KMS-11 (cell line): ENCODE results near the gene GRIP1.

Experiments
- H2AFZ ChIP-seq: fragments of 200-600 bp; sonication (generic); 2 replicates; pipeline ENCODE4 v1.6.1; 2016; ENCODE audit warnings: antibody characterized with exemption, mixed run types, low read depth
- H3K27ac ChIP-seq: fragments of 200-600 bp; sonication (generic); 2 replicates; pipeline ENCODE4 v1.6.1; 2016; ENCODE audit warnings: mild to moderate bottlenecking, mixed run types
- H3K27me3 ChIP-seq: fragments of 200-600 bp; sonication (generic); 2 replicates; pipeline ENCODE4 v1.6.1; 2017; ENCODE audit warnings: mild to moderate bottlenecking, low read depth, mixed run types, moderate library complexity; ENCODE audit not compliant: insufficient read depth
- H3K36me3 ChIP-seq: fragments of 200-600 bp; sonication (generic); 2 replicates; pipeline ENCODE4 v1.6.1; 2017; ENCODE audit warnings: mild to moderate bottlenecking, mixed run types; ENCODE audit not compliant: insufficient read depth
- H3K4me1 ChIP-seq: fragments of 200-600 bp; sonication (generic); 2 replicates; pipeline ENCODE4 v1.6.1; 2016; ENCODE audit warnings: mild to moderate bottlenecking, low read depth, mixed run types; ENCODE audit not compliant: poor library complexity, severe bottlenecking
- H3K4me2 ChIP-seq: fragments of 200-600 bp; sonication (generic); 2 replicates; pipeline ENCODE4 v1.7.0; 2016; ENCODE audit warnings: mild to moderate bottlenecking, mixed run types
- H3K4me3 ChIP-seq: fragments of 200-600 bp; sonication (generic); IDR thresholded peaks from 2 replicates; pipeline ENCODE4 v1.6.1; 2017; ENCODE audit warnings: low read depth, low read length, mixed read lengths; ENCODE audit not compliant: insufficient read depth
- H3K79me2 ChIP-seq: fragments of 200-600 bp; sonication (generic); 2 replicates; pipeline ENCODE4 v1.6.1; 2016; ENCODE audit warnings: low read depth, mixed run types; ENCODE audit not compliant: insufficient read depth
- H3K9ac ChIP-seq: fragments of 200-600 bp; sonication (generic); 2 replicates; pipeline ENCODE4 v1.6.1; 2016; ENCODE audit warnings: mild to moderate bottlenecking, mixed run types
- H4K20me1 ChIP-seq: fragments of 200-600 bp; sonication (generic); 2 replicates; pipeline ENCODE4 v1.6.1; 2016; ENCODE audit warnings: mild to moderate bottlenecking, mixed run types; ENCODE audit not compliant: insufficient read depth
- TF ChIP-seq, protein P1 (sequence below): fragments of 200-600 bp; sonication (generic); conservative IDR thresholded peaks from 2 replicates; pipeline ENCODE4 v1.6.1; 2017; ENCODE audit warnings: low read depth, mild to moderate bottlenecking, antibody characterized with exemption, low read length, moderate library complexity, mixed read lengths

GRIP1 gene

DNA sequence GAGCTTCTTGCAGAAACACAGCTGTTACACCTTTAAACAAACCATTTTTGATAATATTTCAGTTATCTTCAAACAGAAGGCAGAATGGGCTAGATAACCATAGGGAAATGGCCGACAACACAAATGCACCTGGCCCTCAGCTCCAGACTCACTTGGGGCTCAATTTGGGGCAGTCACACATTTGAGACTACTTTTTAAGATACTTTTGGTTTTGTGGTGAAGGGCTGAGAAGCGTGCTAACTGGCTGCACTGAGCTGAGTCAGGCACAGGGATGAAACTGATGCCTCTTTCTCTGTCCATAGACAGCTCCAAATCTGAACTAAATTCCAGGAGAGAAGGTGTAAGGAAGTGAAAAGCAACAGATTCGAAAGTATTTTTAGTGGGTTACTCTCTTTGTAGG, 18.5 kb upstream of the GRIP1 start:
- H3K4me2 ChIP-seq: peak overlapping the region; percentile 75
- peak overlapping the region; percentile 16 for H2AFZ ChIP-seq

DNA sequence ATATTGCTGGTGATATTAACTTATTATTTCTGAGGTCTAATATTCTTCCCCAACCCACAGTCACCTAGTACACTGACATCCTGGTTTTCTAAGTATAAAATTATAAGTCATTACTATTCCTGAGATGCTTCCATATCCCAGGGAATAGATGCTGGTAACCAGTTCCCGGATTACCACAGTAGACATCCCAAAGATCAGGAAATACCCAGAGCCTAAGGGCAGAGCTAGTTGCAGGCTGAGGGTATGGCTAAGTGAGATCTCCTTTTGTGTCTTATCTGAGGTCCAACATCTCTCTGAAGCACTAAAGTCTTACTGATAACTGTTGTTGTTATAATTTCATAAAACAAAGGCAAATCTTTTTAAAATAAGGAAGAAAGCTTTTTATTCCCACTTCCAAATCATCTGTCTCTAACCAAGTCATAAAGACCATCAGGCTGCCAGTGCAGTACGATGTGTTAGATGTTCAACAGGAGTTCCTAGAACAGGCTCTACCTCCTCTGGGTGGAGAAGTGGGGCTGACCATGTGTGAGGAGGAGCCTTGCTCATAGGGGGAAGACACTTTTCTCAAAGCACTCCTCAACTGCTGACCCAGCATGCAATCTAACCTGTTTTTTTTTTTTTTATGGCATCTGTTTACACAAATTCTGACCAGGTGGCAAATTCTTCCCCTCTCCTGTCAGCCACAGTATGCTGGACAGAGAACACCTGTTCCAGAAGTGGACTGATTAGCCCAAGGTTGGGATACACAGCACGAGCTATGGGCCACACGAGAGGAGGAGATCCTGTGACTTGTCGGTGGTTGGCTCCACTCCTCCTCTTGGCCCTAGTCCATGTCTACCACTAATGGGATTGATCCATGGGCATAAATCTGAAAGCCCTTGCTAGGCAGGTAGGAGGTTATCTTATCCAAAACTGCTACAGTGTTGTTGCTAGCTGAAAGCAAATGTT, 16.1 kb upstream of the GRIP1 start:
- H3K27me3 ChIP-seq: no peaks in the 10 kb centered on the region
- no peak overlapping the region for H3K27ac ChIP-seq
- H3K4me2 ChIP-seq: peak overlapping the region; percentile 34
- peaks cover 61% of the 10 kb centered on the region for H3K4me1 ChIP-seq
- peak overlapping the region; percentile 8; the same call in 1 of the 2 replicates for H2AFZ ChIP-seq
- no peaks in the 10 kb centered on the region for H4K20me1 ChIP-seq
- TF ChIP-seq, protein P1, sequence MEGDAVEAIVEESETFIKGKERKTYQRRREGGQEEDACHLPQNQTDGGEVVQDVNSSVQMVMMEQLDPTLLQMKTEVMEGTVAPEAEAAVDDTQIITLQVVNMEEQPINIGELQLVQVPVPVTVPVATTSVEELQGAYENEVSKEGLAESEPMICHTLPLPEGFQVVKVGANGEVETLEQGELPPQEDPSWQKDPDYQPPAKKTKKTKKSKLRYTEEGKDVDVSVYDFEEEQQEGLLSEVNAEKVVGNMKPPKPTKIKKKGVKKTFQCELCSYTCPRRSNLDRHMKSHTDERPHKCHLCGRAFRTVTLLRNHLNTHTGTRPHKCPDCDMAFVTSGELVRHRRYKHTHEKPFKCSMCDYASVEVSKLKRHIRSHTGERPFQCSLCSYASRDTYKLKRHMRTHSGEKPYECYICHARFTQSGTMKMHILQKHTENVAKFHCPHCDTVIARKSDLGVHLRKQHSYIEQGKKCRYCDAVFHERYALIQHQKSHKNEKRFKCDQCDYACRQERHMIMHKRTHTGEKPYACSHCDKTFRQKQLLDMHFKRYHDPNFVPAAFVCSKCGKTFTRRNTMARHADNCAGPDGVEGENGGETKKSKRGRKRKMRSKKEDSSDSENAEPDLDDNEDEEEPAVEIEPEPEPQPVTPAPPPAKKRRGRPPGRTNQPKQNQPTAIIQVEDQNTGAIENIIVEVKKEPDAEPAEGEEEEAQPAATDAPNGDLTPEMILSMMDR: no peak
- no peaks in the 10 kb centered on the region for H3K36me3 ChIP-seq
- H3K79me2 ChIP-seq: no peaks in the 10 kb centered on the region
- no peak overlapping the region for H3K4me3 ChIP-seq
- no peak overlapping the region for H3K9ac ChIP-seq

More for the DNA sequence above, 18.5 kb upstream of the GRIP1 start:
- Histone ChIP-seq H4K20me1 (no peaks in the 10 kb centered on the region), H3K36me3 (no peaks in the 10 kb centered on the region), H3K27ac (peak overlapping the region; percentile 50), H3K79me2 (no peaks in the 10 kb centered on the region), H3K9ac (peak overlapping the region; percentile 1; the same call in 1 of the 2 replicates), H3K27me3 (no peaks in the 10 kb centered on the region), H3K4me1 (peaks cover 61% of the 10 kb centered on the region), H3K4me3 (no peak overlapping the region)
- TF ChIP-seq, protein P1: no peak

DNA sequence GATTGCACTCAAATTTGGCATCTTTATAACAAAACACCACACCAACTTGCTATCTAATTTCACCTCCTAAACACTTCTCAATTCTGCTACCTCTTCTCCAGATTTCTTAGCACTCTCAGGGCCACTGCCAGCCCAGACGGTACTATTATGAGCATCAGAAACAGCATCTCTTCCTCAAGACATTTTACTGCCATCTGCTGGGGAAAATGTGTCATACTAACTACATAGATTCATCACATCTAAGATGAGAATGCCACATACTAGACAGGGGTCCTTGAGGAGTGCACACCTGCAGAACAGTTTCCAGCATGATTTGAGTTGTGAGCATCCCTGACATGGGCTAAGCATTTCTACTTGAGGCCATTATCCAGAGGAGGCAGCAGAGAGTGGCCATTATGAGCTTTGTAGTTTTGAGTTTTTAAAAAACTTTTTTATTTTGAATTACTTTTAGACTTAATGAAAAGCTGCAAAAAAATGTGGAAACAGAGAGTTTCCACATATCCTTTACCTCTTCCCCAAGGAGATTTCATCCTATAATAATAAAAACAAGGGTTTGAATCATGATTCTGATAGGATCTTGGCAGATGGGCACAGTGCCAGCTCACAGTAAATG, 15.1 kb upstream of the GRIP1 start:
- Histone ChIP-seq H3K9ac (no peak overlapping the region), H3K36me3 (no peaks in the 10 kb centered on the region), H3K4me1 (peaks cover 56% of the 10 kb centered on the region), H3K4me3 (no peak overlapping the region), H3K79me2 (no peaks in the 10 kb centered on the region), H3K27ac (no peak overlapping the region), H3K4me2 (no peak overlapping the region; the same call in none of the 2 replicates), H2AFZ (no peak overlapping the region), H4K20me1 (no peaks in the 10 kb centered on the region), H3K27me3 (no peaks in the 10 kb centered on the region)
- TF ChIP-seq, protein P1: peak; percentile 93

DNA sequence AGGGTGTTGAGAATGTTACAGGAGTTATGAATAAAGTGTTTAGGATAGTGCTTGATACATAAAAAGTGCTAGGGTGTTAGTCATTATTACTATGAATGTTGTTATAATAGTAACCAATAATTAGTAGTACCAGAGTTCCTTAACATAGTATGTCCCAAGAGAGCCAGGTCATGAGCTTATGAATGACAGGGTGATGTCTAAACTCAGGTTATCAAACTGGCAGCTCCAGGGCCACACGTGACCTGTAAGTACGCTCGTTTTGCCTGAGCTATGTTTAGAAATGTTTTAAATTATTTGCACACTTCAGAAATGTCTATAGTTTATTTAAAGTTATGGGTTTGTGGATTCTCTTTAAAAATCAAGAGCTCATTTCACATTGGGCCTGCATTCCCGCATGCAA, 14.1 kb upstream of the GRIP1 start:
- Histone ChIP-seq H3K79me2 (no peaks in the 10 kb centered on the region), H3K36me3 (no peaks in the 10 kb centered on the region), H3K4me3 (no peak overlapping the region), H3K4me2 (no peak overlapping the region), H3K4me1 (peaks cover 46% of the 10 kb centered on the region), H3K27ac (no peak overlapping the region), H4K20me1 (no peaks in the 10 kb centered on the region), H2AFZ (no peak overlapping the region), H3K9ac (no peak overlapping the region), H3K27me3 (no peaks in the 10 kb centered on the region)
- TF ChIP-seq, protein P1: no peak
